ENCODE measurements around the gene SDHB. TPM values are rescaled to one million over a fixed set of nuclear protein-coding genes. Genes with fewer than 3 reads are reported as not detected.

Gene SDHB
- total and polyA plus RNA-seq, 2 of the 8 experiments (the other 6 are each of a cell fraction or from before 2014, with no cell fraction given), result 84.0 to 98.7 TPM

GRCh38 chr1:16969057-16969611, 84.7 kb downstream of the SDHB start:
- no peak for FAIRE-seq
- TF ChIP-seq BACH1 (IDR thresholded peaks at IDR 0.05; ENCODE audit: low read length), result no peak
- TF ChIP-seq SP1 (IDR thresholded peaks at IDR 0.05; ENCODE audit: low read depth, low read length), result no peak
- no peak for TF ChIP-seq CHD2 (IDR thresholded peaks at IDR 0.05; ENCODE audit: low read length)
- no peak for TF ChIP-seq RXRA (IDR thresholded peaks at IDR 0.05; ENCODE audit: insufficient read depth, low read depth, low read length)
- no peak for TF ChIP-seq CBX8 (IDR thresholded peaks at IDR 0.05; ENCODE audit: borderline replicate concordance, low read depth, low read length)
- no peak for TF ChIP-seq EZH2 (IDR thresholded peaks at IDR 0.05; ENCODE audit: low read depth, low read length, severe bottlenecking)
- TF ChIP-seq EGR1 (IDR thresholded peaks at IDR 0.05; ENCODE audit: borderline replicate concordance, low read depth, low read length), result no peak
- TF ChIP-seq NRF1 (IDR thresholded peaks at IDR 0.05; ENCODE audit: low read depth, low read length), result no peak
- TF ChIP-seq EP300 (IDR thresholded peaks at IDR 0.05; ENCODE audit: borderline replicate concordance in 1 of 2, low read depth in 2 of 2, low read length in 2 of 2), result no peak
- TF ChIP-seq SP4 (IDR thresholded peaks at IDR 0.05; ENCODE audit: low read length), result no peak
- no peak for TF ChIP-seq ATF3 (IDR thresholded peaks at IDR 0.05; ENCODE audit: insufficient read depth, low read depth, low read length)
- TF ChIP-seq TAF1 (IDR thresholded peaks at IDR 0.05; ENCODE audit: low read depth, low read length), result no peak
- TF ChIP-seq CHD1 (IDR thresholded peaks at IDR 0.05; ENCODE audit: low read depth, low read length), result no peak
- TF ChIP-seq HDAC6 (IDR thresholded peaks at IDR 0.05; ENCODE audit: low read depth, low read length), result no peak

More at GRCh38 chr1:16969057-16969611, 84.7 kb downstream of the SDHB start:
- Histone ChIP-seq H2BK12ac (ENCODE audit: low read depth, low read length) (no peak overlapping the region), H3K27me3 (replicated peaks in 1 of 4; ENCODE audit: control insufficient read depth in 3 of 4, extremely low read depth in 1 of 4, insufficient read depth in 3 of 4, low read length in 3 of 4) (no peaks in the 10 kb centered on the region), H3K4me1 (replicated peaks in 1 of 4; ENCODE audit: control insufficient read depth in 3 of 4, insufficient read depth in 4 of 4, low read length in 3 of 4) (peaks cover 0 to 11% (median 8%) of the 10 kb centered on the region in 4 experiments; a peak in 6 of 7 replicates), H3K9ac (replicated peaks in 1 of 4; ENCODE audit: extremely low read depth in 1 of 4, low read depth in 3 of 4, low read length in 3 of 4) (no peak overlapping the region), H2AK5ac (ENCODE audit: low read depth, low read length) (no peak overlapping the region), H2BK15ac (ENCODE audit: low read length) (no peak overlapping the region), H4K5ac (ENCODE audit: insufficient read length, low read depth, low read length) (no peak overlapping the region), H3K36me3 (ENCODE audit: control insufficient read depth in 2 of 4, insufficient read depth in 4 of 4, low read length in 3 of 4) (peaks cover 7 to 35% (median 21%) of the 10 kb centered on the region in 4 experiments; a peak in 7 of 8 replicates), H3K56ac (replicated peaks; ENCODE audit: insufficient read length, low read depth, low read length) (no peak overlapping the region), H3K4ac (replicated peaks; ENCODE audit: insufficient read length, low read depth, low read length) (no peak overlapping the region), H4K91ac (replicated peaks; ENCODE audit: insufficient read length, low read length) (no peak overlapping the region), H3K23ac (ENCODE audit: insufficient read length) (no peak overlapping the region), H4K8ac (ENCODE audit: extremely low read depth, insufficient read depth, low read length) (no peak overlapping the region), H3K18ac (ENCODE audit: extremely low read depth, low read length) (no peak overlapping the region), H3K27ac (ENCODE audit: low read depth, low read length) (no peak overlapping the region), H4K20me1 (replicated peaks in 1 of 2; ENCODE audit: control insufficient read depth in 1 of 2, insufficient read depth in 2 of 2, low read length in 2 of 2) (peaks cover 8 to 14% of the 10 kb centered on the region in 2 experiments), H3K23me2 (ENCODE audit: low read depth, low read length) (peaks cover 3% of the 10 kb centered on the region; the same call in 1 of the 2 replicates), H3K4me3 (ENCODE audit: extremely low read depth in 1 of 4, insufficient read depth in 2 of 4, low read depth in 3 of 4, low read length in 4 of 4) (no peak overlapping the region), H2BK120ac (replicated peaks; ENCODE audit: low read depth, low read length) (no peak overlapping the region), H3K79me1 (ENCODE audit: low read depth, low read length) (no peaks in the 10 kb centered on the region), H2BK5ac (ENCODE audit: low read depth, low read length) (no peak overlapping the region), H3K4me2 (ENCODE audit: insufficient read depth in 1 of 2, low read depth in 2 of 2, low read length in 2 of 2) (no peak overlapping the region), H3K9me3 (ENCODE audit: insufficient read depth in 2 of 2, low read depth in 1 of 2, low read length in 1 of 2) (no peaks in the 10 kb centered on the region), H2AFZ (ENCODE audit: low read length) (no peak overlapping the region), H2BK20ac (ENCODE audit: low read length) (no peak overlapping the region), H3K14ac (ENCODE audit: insufficient read length) (no peak overlapping the region), H3K79me2 (ENCODE audit: control insufficient read depth in 1 of 2, insufficient read depth in 2 of 2, low read length in 2 of 2) (no peaks in the 10 kb centered on the region)
- ChIA-PET CTCF (ENCODE audit: partially characterized antibody) (interaction anchor here (0.6 to 14.3 kb wide), 8 partner anchors 8 to 107 kb away, joined by 3 to 267 read pairs (median 8); partner anchors contain the start of gene MFAP2), POLR2A (ENCODE audit: partially characterized antibody) (interaction anchor here (2.6 to 9.5 kb wide), 2 partner anchors 9 to 11 kb away, joined by 7 to 92 read pairs; partner anchors contain the start of gene MFAP2)
- 92% methylated on average over 14 of the region's 14 CpGs; no CpG with 5 or more reads in 1 of the 2 experiments for WGBS, 2 experiments (ENCODE audit: extremely low coverage in 1 of 2, insufficient coverage in 1 of 2, insufficient read length in 1 of 2, insufficient replicate concordance in 2 of 2, low coverage in 1 of 2, low lambda C conversion rate in 2 of 2, missing lambda C conversion rate in 1 of 2)
- no peak for DNase-seq (ENCODE audit: low read depth in 1 of 2, low spot score in 2 of 2)
